K562 (cell line): ENCODE measurements around the gene CEP20. TPM values are rescaled to one million over a fixed set of nuclear protein-coding genes. Genes with fewer than 3 reads are reported as not detected.

Source experiments
- CREB3 ChIP-seq: fragments of 450-650 bp; conservative IDR thresholded peaks from 2 replicates; pipeline ENCODE4 v1.6.1; 2016; ENCODE audit warnings: missing genetic modification characterization, low read depth, mild to moderate bottlenecking, missing compliant biosample characterization, moderate library complexity
- E2F3 ChIP-seq: fragments of 250-450 bp; sonication (Bioruptor Pico); IDR thresholded peaks from 2 replicates; pipeline ENCODE4 v1.4.0; 2020; ENCODE audit warnings: mild to moderate bottlenecking
- FOXO4 ChIP-seq: fragments of 450-650 bp; formaldehyde crosslinking; IDR thresholded peaks from 2 replicates; pipeline ENCODE4 v1.4.0; 2020; ENCODE audit warnings: mild to moderate bottlenecking, moderate library complexity
- MAZ ChIP-seq, 2 experiments: fragments of 450-650 bp in 1 of 2; sonication (generic) in 1 of 2; formaldehyde crosslinking; IDR thresholded peaks in 1 of 2; conservative IDR thresholded peaks in 1 of 2; 2 replicates each; pipeline versions ENCODE4 v1.4.0 to v1.5.0; 2020; ENCODE audit warnings: mild to moderate bottlenecking in 1 of 2, missing genetic modification reagents in 1 of 2
- MTA2 ChIP-seq: fragments of 450-650 bp; IDR thresholded peaks from 2 replicates; pipeline ENCODE4 v1.6.1; 2016; ENCODE audit warnings: low read depth
- PHB ChIP-seq: fragments of 250-450 bp; sonication (Bioruptor Pico); IDR thresholded peaks from 2 replicates; pipeline ENCODE4 v1.5.0; 2021
- ZNF407 ChIP-seq: fragments of 450-650 bp; IDR thresholded peaks from 2 replicates; pipeline ENCODE4 v1.6.1; 2016; ENCODE audit warnings: low read depth
- ZSCAN29 ChIP-seq: fragments of 450-650 bp; IDR thresholded peaks from 2 replicates; pipeline ENCODE4 v1.6.1; 2017
- polyA plus RNA-seq, 8 experiments: library from polyadenylated mRNA; depleted of rRNA in 4 of 8; stranded (reverse) in 5 of 8; unstranded in 3 of 8; fragments of >200 nt; fragmentation: Nextera tagmentation in 2 of 8; fragmentation: Illumina TruSeq in 1 of 8; extraction: Ambion mirVana in 2 of 8; extraction: Trizol in 1 of 8; gene quantifications; 2 replicates each; pipeline versions ENCODE4 v1.2.1 to v1.2.3, GENCODE V29; 2011 to 2014; ENCODE audit warnings: inconsistent platforms in 1 of 8, missing spikeins in 1 of 8
- total RNA-seq, 7 experiments: library from RNA; depleted of rRNA in 6 of 7; stranded (reverse); fragments of >200 nt in 6 of 7; fragmentation: Illumina TruSeq in 2 of 7; extraction: Trizol in 2 of 7; gene quantifications; 2 replicates each; pipeline versions ENCODE4 v1.2.1 to v1.2.3, GENCODE V29; 2011 to 2021; ENCODE audit warnings: low replicate concordance in 1 of 7
- TF ChIP-seq, protein P1 (sequence below): fragments of 450-650 bp; IDR thresholded peaks from 2 replicates; pipeline ENCODE4 v1.6.1; 2017; ENCODE audit warnings: antibody characterized with exemption, mild to moderate bottlenecking
- TF ChIP-seq, protein P2 (sequence below): sonication (generic); IDR thresholded peaks from 2 replicates; pipeline ENCODE4 v1.6.1; 2016

The CEP20 gene
- total and polyA plus RNA-seq, 9 of the 15 experiments (the other 6 are each of a cell fraction or from before 2014, with no cell fraction given): 41.3 to 150 (median 104) TPM

GRCh38 chr16:15881794-15882379 is 6.5 kb downstream of the CEP20 start (continued):
- TF ChIP-seq ZNF407 (no peak), CREB3 (tag) (peak; percentile 37; the same call in 1 of the 2 replicates), ZSCAN29 (no peak), PHB (CRISPR knock-in tag) (no peak), MTA2 (no peak), E2F3 (CRISPR knock-in tag) (0 out of 2 replicates have a peak, but pooled peaks have one; percentile 29), MAZ (CRISPR knock-in tag; conservative IDR thresholded peaks at IDR 0.05 in 1 of 2, IDR thresholded peaks at IDR 0.05 in 1 of 2) (no peak), FOXO4 (no peak)
- TF ChIP-seq, protein P1, sequence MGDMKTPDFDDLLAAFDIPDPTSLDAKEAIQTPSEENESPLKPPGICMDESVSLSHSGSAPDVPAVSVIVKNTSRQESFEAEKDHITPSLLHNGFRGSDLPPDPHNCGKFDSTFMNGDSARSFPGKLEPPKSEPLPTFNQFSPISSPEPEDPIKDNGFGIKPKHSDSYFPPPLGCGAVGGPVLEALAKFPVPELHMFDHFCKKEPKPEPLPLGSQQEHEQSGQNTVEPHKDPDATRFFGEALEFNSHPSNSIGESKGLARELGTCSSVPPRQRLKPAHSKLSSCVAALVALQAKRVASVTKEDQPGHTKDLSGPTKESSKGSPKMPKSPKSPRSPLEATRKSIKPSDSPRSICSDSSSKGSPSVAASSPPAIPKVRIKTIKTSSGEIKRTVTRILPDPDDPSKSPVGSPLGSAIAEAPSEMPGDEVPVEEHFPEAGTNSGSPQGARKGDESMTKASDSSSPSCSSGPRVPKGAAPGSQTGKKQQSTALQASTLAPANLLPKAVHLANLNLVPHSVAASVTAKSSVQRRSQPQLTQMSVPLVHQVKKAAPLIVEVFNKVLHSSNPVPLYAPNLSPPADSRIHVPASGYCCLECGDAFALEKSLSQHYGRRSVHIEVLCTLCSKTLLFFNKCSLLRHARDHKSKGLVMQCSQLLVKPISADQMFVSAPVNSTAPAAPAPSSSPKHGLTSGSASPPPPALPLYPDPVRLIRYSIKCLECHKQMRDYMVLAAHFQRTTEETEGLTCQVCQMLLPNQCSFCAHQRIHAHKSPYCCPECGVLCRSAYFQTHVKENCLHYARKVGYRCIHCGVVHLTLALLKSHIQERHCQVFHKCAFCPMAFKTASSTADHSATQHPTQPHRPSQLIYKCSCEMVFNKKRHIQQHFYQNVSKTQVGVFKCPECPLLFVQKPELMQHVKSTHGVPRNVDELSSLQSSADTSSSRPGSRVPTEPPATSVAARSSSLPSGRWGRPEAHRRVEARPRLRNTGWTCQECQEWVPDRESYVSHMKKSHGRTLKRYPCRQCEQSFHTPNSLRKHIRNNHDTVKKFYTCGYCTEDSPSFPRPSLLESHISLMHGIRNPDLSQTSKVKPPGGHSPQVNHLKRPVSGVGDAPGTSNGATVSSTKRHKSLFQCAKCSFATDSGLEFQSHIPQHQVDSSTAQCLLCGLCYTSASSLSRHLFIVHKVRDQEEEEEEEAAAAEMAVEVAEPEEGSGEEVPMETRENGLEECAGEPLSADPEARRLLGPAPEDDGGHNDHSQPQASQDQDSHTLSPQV: peak; percentile 26
- TF ChIP-seq, protein P2, sequence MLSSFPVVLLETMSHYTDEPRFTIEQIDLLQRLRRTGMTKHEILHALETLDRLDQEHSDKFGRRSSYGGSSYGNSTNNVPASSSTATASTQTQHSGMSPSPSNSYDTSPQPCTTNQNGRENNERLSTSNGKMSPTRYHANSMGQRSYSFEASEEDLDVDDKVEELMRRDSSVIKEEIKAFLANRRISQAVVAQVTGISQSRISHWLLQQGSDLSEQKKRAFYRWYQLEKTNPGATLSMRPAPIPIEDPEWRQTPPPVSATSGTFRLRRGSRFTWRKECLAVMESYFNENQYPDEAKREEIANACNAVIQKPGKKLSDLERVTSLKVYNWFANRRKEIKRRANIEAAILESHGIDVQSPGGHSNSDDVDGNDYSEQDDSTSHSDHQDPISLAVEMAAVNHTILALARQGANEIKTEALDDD: no peak
